Spleen (tissue), 7 donors: ENCODE data around the gene IL17D.

Experiments used
- CTCF ChIP-seq, 11 experiments: fragments of 200-600 bp in 7 of 11; fragments of 450-650 bp in 4 of 11; sonication (generic) in 4 of 11; IDR thresholded peaks in 8 of 11; conservative IDR thresholded peaks in 3 of 11; 1 replicate in 7 of 11; 2 replicates in 4 of 11; pipeline versions ENCODE4 v1.4.0 to v1.8.0; 2016 to 2021; ENCODE audit warnings: antibody characterized with exemption in 11 of 11, inconsistent platforms in 4 of 11, mild to moderate bottlenecking in 1 of 11
- POLR2A ChIP-seq, 3 donors: fragments of 450-650 bp; IDR thresholded peaks; one replicate each; pipeline ENCODE4 v1.5.1; 2017; ENCODE audit warnings: antibody characterized with exemption in 3 of 3, mild to moderate bottlenecking in 1 of 3
- POLR2AphosphoS5 ChIP-seq, 3 donors: sonication (generic); formaldehyde crosslinking; IDR thresholded peaks; one replicate each; pipeline ENCODE4 v1.5.1; 2017; ENCODE audit warnings: antibody characterized with exemption in 3 of 3
- donor health status: DM: no; HTN: no; CAD: no; lungs with moderate emphysema.
- donor health status: DM: no; HTN: no; CAD: no.
- donor health status: DM: no; HTN: no; CAD: no.

DNA sequence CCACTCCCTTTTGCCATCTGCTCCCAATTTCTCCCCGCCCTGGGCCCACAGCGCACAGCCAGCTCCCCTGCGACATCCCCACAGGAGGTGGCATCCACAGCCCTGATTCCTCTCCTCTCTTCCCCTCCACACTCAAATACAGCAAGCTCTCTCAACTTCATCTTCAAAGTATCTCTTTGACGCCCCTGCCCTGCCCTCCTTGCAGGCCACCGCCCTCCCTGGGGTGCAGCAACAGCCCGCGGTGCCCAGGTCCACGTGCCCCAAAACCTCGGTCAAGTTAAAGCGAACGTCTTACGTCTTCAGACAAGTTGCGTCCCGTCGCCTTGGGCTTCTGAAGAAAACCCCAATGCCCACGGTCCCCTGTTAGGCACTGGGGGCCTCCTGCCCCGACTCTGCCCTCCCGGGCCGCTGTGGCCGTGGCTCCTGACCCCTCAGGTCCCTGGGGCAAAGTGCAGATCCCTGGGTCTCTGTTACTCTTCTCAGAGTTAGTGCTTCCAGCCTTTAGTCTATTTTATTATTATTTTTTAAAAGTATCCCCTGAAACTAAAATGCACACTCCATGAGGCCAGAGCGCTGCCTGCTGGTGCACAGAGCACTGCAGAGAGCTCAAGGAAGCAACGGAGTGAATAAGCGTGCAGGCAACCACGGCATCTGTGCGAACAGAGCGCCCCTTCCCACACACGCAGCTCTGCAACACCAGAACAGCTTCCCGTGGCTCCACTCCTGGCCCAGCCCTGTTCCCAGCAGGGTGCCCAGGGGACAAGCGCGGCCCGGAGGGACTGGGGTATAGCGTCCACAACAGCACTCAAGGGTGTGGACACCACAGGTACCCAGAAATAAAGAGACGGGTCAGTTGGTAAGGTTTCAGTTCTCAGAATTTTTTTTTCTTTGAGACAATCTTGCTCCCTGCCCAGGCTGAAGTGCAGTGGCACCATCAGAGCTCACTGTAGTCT is 26.4 kb downstream of the IL17D start:
- no peak for TF ChIP-seq CTCF (IDR thresholded peaks at IDR 0.05 in 8 of 11, conservative IDR thresholded peaks at IDR 0.05 in 3 of 11)
- no peak for TF ChIP-seq POLR2AphosphoS5 (IDR thresholded peaks at IDR 0.05)
- no peak for TF ChIP-seq POLR2A (IDR thresholded peaks at IDR 0.05)
